Cardiac fibroblast (primary cell): Measurements from ENCODE around the gene ARHGAP26.

ENCODE experiments used
- DNase-seq, 2 donors: peaks; one replicate each; pipeline versions ENCODE4 v3.0.0 to v3.0.0-alpha.2; 2010; ENCODE audit warnings: low read depth in 2 of 2
- H3K4me3 ChIP-seq, 2 donors: replicated peaks in 1 of 2; 1 replicate in 1 of 2; 2 replicates in 1 of 2; pipeline ENCODE4 v1.5.1; 2011; ENCODE audit warnings: low read depth in 2 of 2, low read length in 2 of 2, mild to moderate bottlenecking in 2 of 2, moderate library complexity in 1 of 2
- CTCF ChIP-seq: IDR thresholded peaks from one replicate; pipeline ENCODE4 v1.5.1; 2011; ENCODE audit warnings: low read depth, mild to moderate bottlenecking, low read length, inconsistent platforms

Gene ARHGAP26

GRCh38 chr5:143121135-143121475 lies 350.9 kb downstream of the ARHGAP26 start:
- H3K4me3 ChIP-seq = no peak overlapping the region
- no peak for DNase-seq
- no peak for TF ChIP-seq CTCF

- no peak for DNase-seq
- TF ChIP-seq CTCF = no peak
- H3K4me3 ChIP-seq = no peak overlapping the region
Measured at GRCh38 chr5:143124593-143124992, 354.4 kb downstream of the ARHGAP26 start.

DNA sequence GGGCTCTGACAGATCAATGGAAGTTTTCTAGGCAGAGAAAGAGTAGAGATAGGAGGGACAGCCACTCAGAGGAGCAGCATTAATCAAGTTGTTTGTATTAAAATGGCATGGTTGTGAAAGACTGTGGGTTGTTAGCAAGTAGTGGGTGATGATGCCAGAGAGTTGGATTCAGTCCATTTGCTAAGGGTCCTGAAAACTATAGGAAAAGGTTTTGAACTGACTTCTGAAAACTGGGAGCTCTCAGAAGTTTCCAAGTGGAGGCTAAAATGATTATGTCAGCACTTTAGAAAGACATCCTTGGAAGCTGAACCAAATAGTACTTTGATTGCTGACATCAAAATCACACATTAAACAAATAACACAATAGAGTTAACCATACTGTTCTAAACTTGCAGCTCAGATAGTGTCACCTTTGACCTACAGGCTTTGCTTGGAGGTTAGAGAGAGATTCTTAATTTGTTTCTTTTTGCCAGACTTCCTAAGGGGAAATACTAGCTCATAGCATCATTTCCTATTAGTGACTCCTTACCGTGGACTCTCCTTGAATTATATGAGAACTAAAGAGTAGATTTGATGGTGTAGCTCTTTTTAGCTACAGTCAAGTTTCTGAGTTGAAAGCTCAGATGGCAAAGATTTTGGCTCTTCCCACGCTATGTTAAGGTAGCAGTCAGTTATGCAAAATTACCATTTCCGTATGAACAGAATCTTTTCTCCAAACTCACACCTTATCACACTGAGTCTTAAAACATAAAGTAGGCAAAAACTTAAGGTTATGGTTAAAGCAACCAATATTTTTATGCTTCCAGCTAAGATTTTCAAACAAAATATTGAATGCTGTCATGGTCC lies 356.2 kb downstream of the ARHGAP26 start:
- TF ChIP-seq CTCF = no peak
- no peak overlapping the region for H3K4me3 ChIP-seq
- peak in 1 of 2 donors; percentile 33 for DNase-seq

DNA sequence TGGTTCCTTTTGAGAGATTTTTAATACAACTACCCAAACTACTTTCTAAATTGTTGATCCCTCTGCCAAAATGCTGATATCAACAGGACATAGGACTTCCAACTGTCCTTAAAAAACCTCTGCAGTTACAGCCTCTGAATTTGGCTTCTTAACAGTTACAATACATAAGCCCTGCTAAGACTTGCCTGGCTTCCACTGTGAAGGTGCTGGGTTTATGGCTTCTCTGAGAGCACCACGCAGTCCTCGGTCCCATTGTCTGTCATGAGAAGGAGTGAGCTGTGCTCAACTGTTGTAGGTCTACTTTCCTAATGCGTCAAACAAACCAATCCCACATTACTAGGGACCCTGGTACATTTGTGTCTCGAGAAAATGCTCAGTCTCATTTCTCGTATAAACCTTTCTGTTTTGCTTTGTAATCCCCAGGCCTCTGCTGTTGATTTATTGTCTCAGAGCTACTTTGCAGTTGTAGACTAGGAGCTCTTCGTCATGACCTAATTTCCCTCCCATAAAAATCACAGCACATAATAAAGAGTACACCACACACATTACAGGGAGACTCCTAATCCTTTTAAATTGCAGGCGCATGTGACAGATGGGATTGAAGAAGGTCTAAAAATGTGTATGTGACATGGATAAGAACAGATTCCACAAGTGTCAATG lies 358.4 kb downstream of the ARHGAP26 start:
- H3K4me3 ChIP-seq = no peak overlapping the region
- no peak for TF ChIP-seq CTCF
- DNase-seq = no peak

DNA sequence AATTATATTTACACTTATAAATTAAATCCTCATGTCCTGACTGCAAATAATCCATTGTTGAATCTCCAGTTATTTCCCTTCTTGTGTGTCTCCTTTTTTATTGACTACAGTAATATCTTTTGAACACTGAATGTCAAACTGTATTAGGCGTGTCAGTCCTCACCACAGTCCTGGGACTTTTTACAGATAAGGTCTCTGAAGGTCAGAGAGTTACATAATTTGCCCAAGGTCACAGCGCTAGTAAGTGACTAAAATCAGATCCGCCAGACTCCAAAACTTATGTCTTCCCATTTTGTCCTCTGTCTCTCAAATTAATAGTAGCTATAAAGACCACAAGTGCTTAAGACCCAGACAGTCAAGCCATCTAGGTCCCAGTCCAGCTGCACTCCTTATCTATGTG lies 359.0 kb downstream of the ARHGAP26 start:
- no peak for TF ChIP-seq CTCF
- DNase-seq = no peak
- H3K4me3 ChIP-seq = no peak overlapping the region

DNA sequence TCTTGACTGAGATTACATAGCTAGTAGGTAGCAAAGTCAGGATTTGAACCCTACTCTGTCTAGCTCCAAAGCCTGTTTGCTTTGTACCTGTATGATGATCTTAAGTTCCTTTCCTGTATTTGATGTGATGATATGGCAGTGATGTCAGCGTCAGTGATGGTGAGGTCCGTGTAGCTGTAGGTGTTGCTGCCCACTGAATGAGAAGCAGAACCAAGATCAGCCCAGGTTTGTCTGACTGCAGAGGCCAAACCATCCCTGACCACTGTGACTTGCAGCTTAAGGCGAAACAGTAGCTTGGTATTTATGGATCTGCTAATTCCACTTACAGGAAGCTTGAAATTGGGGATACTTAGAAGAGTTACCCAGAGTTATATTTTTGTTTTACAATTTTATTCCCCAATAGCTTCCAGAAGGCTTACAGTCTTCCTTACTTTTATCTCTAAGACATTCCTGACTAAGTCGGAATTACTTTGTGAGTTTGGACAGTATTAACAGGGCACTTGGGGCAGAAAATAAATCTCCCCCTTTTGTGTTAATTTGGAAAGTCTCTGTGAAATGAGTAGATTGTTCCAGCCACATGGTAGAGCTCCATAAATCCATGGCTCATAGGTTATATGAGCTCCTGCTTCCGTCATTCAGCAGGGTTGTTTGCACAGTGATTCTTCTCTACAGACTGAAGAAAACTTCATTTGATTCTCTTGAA lies 359.9 kb downstream of the ARHGAP26 start:
- no peak for DNase-seq
- no peak overlapping the region for H3K4me3 ChIP-seq
- no peak for TF ChIP-seq CTCF
